D721Med (cell line): ENCODE results near the gene FREY1.
"Not testable (repeated sequence)": the region's sequence is repeated elsewhere in the genome, so short reads cannot be mapped to it uniquely, and the experiment has no call there.

Experiments
- DNase-seq: peaks from one replicate; pipeline ENCODE4 v3.0.0; 2011; ENCODE audit warnings: low spot score; ENCODE audit not compliant: insufficient read length
- FAIRE-seq: peaks from 2 replicates; lab custom pipeline; 2011; peaks lifted over from hg19 to GRCh38; lab: Jason Lieb, UNC
- CTCF ChIP-seq: IDR thresholded peaks from 2 replicates; pipeline ENCODE4 v1.5.1; 2012; ENCODE audit warnings: mild to moderate bottlenecking, control low read depth; ENCODE audit not compliant: insufficient read depth; ENCODE audit errors: missing control alignments

FREY1 gene

GRCh38 chr11:45905095-45905494, 2.0 kb downstream of the FREY1 start:
- no peak for FAIRE-seq
- TF ChIP-seq CTCF = no peak
- no peak for DNase-seq

GRCh38 chr11:45904309-45904915, 2.7 kb downstream of the FREY1 start:
- DNase-seq (no peak), FAIRE-seq (no peak)
- TF ChIP-seq CTCF = no peak

- TF ChIP-seq CTCF = no peak
- no peak for FAIRE-seq
- DNase-seq = no peak
Measured at GRCh38 chr11:45902452-45903380, 4.4 kb downstream of the FREY1 start.

GRCh38 chr11:45901626-45902025, 5.4 kb downstream of the FREY1 start:
- TF ChIP-seq CTCF = no peak
- DNase-seq (no peak), FAIRE-seq (no peak)

GRCh38 chr11:45900916-45901617, 6.0 kb downstream of the FREY1 start:
- no peak for TF ChIP-seq CTCF
- FAIRE-seq = no peak
- DNase-seq = no peak

GRCh38 chr11:45900175-45900800, 6.8 kb downstream of the FREY1 start:
- not testable (repeated sequence) for FAIRE-seq, DNase-seq
